H1 (cell line): Measurements from ENCODE around the gene GPD1. TPM values are rescaled to one million over a fixed set of nuclear protein-coding genes. Genes with fewer than 3 reads are reported as not detected.

Experiments
- BACH1 ChIP-seq: IDR thresholded peaks from 2 replicates; pipeline ENCODE4 v1.6.1; 2012; ENCODE audit warnings: low read length, improper control_type of control experiment
- CTBP2 ChIP-seq: IDR thresholded peaks from 2 replicates; pipeline ENCODE4 v1.7.0; 2011; ENCODE audit warnings: borderline replicate concordance, mild to moderate bottlenecking, moderate library complexity, mixed read lengths, low read length; ENCODE audit not compliant: insufficient read depth, insufficient read length
- EP300 ChIP-seq, 2 experiments: IDR thresholded peaks; 1 replicate in 1 of 2; 2 replicates in 1 of 2; pipeline ENCODE4 v1.6.1; 2011 to 2012; ENCODE audit warnings: low read depth in 2 of 2, low read length in 2 of 2, mild to moderate bottlenecking in 2 of 2, borderline replicate concordance in 1 of 2, inconsistent platforms in 1 of 2, moderate library complexity in 1 of 2
- SP2 ChIP-seq: IDR thresholded peaks from 2 replicates; pipeline ENCODE4 v1.6.1; 2012; ENCODE audit warnings: mild to moderate bottlenecking, low read length, inconsistent platforms
- SUZ12 ChIP-seq: fragments of 200-600 bp; sonication (generic); IDR thresholded peaks from 2 replicates; pipeline ENCODE4 v1.6.1; 2012; ENCODE audit warnings: mild to moderate bottlenecking, inconsistent platforms, low read length, moderate library complexity, mixed read lengths
- TAF1 ChIP-seq: IDR thresholded peaks from 2 replicates; pipeline ENCODE4 v1.6.1; 2011; ENCODE audit warnings: mild to moderate bottlenecking, low read depth, low read length
- polyA plus RNA-seq, 7 experiments: library from polyadenylated mRNA; depleted of rRNA in 3 of 7; stranded (reverse) in 5 of 7; unstranded in 2 of 7; fragments of >200 nt in 5 of 7; fragments of 200-250 nt in 2 of 7; gene quantifications; 1 replicate in 5 of 7; 2 replicates in 1 of 7; 4 replicates in 1 of 7; pipeline versions ENCODE4 v1.2.1 to v1.2.3, GENCODE V29; 2011 to 2013; ENCODE audit warnings: missing spikeins in 2 of 7, mixed read lengths in 2 of 7
- total RNA-seq: library from RNA; stranded (reverse); fragmentation: NEBNext Ultra II Directional; extraction: Animal tissue kit (Norgen Biotek cat#: 25700); gene quantifications from 2 replicates; pipeline ENCODE4 v1.2.1, GENCODE V29; 2021
- TF ChIP-seq, protein P1 (sequence below): fragments of 300-600 bp; sonication (generic); IDR thresholded peaks from 2 replicates; pipeline ENCODE4 v1.7.1; 2012; ENCODE audit warnings: low read length, moderate library complexity, mild to moderate bottlenecking, inconsistent platforms; ENCODE audit not compliant: insufficient replicate concordance

Gene GPD1
- total and polyA plus RNA-seq, 2 of the 8 experiments (the other 6 are each of a cell fraction or from before 2014, with no cell fraction given) = 0.45 to 0.74 TPM

DNA sequence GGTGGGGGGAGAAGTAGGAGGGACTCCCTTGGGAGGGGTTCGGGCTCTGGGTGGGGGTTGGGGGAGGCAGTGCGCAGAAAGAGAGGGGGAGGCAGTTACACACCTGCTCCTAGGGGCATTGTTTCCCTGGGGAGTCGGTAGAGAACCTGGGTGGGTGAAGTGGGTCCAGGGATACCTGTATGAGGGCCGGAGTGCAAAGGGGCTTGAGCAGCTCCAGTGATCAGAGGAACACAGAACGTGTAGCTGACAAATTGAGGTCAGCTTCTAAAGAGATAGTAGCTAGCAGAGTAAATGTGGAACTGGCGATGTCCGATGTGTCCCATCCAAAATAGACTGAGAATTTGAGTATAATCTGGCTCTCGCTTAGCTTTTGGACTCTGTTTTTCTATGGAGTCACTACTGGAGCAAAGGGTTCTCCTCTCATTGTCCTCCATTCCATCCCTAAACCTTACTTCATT lies 18.2 kb upstream of the GPD1 start (continued):
- TF ChIP-seq, protein P1, sequence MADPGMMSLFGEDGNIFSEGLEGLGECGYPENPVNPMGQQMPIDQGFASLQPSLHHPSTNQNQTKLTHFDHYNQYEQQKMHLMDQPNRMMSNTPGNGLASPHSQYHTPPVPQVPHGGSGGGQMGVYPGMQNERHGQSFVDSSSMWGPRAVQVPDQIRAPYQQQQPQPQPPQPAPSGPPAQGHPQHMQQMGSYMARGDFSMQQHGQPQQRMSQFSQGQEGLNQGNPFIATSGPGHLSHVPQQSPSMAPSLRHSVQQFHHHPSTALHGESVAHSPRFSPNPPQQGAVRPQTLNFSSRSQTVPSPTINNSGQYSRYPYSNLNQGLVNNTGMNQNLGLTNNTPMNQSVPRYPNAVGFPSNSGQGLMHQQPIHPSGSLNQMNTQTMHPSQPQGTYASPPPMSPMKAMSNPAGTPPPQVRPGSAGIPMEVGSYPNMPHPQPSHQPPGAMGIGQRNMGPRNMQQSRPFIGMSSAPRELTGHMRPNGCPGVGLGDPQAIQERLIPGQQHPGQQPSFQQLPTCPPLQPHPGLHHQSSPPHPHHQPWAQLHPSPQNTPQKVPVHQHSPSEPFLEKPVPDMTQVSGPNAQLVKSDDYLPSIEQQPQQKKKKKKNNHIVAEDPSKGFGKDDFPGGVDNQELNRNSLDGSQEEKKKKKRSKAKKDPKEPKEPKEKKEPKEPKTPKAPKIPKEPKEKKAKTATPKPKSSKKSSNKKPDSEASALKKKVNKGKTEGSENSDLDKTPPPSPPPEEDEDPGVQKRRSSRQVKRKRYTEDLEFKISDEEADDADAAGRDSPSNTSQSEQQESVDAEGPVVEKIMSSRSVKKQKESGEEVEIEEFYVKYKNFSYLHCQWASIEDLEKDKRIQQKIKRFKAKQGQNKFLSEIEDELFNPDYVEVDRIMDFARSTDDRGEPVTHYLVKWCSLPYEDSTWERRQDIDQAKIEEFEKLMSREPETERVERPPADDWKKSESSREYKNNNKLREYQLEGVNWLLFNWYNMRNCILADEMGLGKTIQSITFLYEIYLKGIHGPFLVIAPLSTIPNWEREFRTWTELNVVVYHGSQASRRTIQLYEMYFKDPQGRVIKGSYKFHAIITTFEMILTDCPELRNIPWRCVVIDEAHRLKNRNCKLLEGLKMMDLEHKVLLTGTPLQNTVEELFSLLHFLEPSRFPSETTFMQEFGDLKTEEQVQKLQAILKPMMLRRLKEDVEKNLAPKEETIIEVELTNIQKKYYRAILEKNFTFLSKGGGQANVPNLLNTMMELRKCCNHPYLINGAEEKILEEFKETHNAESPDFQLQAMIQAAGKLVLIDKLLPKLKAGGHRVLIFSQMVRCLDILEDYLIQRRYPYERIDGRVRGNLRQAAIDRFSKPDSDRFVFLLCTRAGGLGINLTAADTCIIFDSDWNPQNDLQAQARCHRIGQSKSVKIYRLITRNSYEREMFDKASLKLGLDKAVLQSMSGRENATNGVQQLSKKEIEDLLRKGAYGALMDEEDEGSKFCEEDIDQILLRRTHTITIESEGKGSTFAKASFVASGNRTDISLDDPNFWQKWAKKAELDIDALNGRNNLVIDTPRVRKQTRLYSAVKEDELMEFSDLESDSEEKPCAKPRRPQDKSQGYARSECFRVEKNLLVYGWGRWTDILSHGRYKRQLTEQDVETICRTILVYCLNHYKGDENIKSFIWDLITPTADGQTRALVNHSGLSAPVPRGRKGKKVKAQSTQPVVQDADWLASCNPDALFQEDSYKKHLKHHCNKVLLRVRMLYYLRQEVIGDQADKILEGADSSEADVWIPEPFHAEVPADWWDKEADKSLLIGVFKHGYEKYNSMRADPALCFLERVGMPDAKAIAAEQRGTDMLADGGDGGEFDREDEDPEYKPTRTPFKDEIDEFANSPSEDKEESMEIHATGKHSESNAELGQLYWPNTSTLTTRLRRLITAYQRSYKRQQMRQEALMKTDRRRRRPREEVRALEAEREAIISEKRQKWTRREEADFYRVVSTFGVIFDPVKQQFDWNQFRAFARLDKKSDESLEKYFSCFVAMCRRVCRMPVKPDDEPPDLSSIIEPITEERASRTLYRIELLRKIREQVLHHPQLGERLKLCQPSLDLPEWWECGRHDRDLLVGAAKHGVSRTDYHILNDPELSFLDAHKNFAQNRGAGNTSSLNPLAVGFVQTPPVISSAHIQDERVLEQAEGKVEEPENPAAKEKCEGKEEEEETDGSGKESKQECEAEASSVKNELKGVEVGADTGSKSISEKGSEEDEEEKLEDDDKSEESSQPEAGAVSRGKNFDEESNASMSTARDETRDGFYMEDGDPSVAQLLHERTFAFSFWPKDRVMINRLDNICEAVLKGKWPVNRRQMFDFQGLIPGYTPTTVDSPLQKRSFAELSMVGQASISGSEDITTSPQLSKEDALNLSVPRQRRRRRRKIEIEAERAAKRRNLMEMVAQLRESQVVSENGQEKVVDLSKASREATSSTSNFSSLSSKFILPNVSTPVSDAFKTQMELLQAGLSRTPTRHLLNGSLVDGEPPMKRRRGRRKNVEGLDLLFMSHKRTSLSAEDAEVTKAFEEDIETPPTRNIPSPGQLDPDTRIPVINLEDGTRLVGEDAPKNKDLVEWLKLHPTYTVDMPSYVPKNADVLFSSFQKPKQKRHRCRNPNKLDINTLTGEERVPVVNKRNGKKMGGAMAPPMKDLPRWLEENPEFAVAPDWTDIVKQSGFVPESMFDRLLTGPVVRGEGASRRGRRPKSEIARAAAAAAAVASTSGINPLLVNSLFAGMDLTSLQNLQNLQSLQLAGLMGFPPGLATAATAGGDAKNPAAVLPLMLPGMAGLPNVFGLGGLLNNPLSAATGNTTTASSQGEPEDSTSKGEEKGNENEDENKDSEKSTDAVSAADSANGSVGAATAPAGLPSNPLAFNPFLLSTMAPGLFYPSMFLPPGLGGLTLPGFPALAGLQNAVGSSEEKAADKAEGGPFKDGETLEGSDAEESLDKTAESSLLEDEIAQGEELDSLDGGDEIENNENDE = no peak
- TF ChIP-seq BACH1 (no peak), TAF1 (no peak), SP2 (no peak), EP300 (IDR thresholded peaks at IDR 0.05; ENCODE audit: borderline replicate concordance in 1 of 2, low read depth in 2 of 2, low read length in 2 of 2) (no peak), SUZ12 (no peak), CTBP2 (no peak)
